Stimulated activated CD4-positive, alpha-beta T cell treated with anti-CD3 and anti-CD28 coated beads, Interleukin-4, amount 100 ng/mL, for 24 hours (primary cell): ENCODE results near the gene B4GAT1.
"Not testable (repeated sequence)": the region's sequence is repeated elsewhere in the genome, so short reads cannot be mapped to it uniquely, and the experiment has no call there.

Source experiments
- DNase-seq: peaks from one replicate; pipeline ENCODE4 v3.0.0-alpha.2; 2020

B4GAT1 gene

DNA sequence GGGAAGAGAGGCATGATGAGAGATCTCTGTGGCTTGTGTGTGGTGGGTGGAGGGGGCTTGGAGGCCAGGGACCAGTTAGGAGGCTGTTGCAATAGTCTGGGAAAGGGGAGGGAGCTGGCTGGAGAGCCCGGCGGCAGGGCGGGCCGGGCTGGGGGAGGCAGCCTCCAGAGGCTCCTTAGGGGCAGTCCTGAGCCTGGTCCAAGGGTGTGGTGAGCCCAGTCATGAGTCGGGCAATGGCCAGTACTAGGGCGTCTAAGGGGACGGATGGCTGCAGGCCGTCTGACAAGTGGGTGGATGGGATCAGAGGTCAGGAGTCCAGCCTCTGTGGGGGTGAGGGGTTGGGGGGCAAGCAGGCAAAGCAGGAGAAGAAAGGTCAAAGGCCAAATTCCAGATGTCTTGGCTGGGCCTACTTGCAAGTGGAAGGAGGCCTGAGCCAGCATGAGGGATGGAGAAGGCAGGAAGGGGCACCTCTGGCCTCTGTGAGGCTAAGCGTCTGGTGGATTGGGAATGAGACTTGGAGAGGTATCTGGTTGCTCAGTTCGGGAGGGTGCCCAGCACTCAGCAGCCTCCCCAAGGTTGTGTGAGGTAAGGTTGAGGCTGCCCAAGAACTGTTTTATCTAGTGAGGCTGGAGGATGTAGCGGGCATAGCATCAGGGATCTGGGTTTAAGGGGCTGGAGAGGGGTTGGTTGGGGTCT is 24.5 kb downstream of the B4GAT1 start:
- DNase-seq, result no peak

DNA sequence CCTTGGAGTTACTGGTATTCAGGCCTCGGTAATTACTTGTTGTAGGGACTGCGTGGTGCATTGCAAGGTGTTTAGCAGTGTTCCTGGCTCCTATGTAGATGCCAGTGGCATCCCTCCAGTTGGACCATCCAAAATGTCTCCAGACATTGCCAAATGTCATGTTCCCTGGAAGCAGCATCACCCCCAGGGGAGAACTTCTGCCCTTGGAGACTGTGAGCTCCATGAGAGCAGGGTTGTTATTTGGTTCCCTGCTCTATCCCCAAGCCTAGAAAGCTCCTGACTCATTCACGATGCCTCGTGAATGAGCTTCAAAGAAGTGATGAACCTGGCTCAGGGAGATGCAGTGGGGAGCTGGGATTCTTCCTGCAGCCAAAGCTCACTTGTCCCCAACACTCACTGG is 25.8 kb downstream of the B4GAT1 start:
- DNase-seq, result no peak

DNA sequence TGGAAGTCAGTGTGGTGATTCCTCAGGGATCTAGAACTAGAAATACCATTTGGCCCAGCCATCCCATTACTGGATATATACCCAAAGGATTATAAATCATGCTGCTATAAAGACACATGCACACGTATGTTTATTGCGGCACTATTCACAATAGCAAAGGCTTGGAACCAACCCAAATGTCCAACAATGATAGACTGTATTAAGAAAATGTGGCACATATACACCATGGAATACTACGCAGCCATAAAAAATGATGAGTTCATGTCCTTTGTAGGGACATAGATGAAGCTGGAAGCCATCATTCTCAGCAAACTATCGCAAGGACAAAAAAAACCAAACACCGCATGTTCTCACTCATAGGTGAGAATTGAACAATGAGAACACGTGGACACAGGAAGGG is 26.7 kb downstream of the B4GAT1 start:
- DNase-seq, result not testable (repeated sequence)

- DNase-seq, result not testable (repeated sequence)
These were observed 27.1 kb downstream of the B4GAT1 start for GRCh38 chr11:66320289-66320688.

- no peak for DNase-seq
These were observed 28.8 kb downstream of the B4GAT1 start for GRCh38 chr11:66318600-66318970.

DNA sequence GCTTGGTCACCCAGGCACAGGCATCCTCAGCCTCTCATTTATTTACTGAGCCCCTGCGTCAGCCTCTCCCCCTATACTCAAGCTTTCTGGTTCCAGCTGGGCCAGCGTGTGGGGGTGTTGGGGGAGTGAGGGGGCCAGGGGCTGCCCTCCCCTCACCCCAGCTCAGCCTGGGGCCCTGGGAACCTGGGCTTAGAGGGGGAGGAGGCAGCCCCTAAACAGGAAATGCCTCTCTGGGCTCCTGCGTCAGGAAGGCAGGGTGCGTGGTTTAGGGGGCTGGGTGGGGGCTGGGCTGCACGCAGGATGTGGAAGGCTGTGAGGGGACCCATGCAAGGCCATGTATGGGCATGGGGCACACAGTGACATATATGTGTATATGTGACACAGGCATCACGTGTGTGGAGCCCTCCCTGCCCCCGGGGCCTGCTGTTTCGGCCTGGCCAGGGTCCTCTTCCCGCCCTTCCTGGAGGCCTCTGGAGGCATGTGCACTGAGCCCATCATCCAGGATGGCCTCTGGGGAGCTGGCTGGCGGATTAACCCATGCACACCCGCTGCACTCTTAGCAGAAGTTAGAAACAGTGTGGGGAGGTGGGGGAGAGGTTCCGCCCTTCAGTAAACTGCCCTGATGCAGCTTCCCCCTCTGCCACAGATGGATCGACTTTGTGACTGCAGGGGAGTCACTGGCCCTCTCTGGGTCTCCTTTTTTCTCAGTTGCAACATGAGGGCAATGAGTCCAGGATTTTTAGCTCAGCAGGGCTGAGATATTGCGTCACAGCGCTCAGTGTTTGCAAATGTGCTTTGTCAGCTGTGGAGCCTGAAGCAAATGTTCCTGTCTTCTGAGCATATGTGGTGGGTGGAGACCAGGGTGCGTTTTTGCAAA is 29.5 kb downstream of the B4GAT1 start:
- no peak for DNase-seq

DNA sequence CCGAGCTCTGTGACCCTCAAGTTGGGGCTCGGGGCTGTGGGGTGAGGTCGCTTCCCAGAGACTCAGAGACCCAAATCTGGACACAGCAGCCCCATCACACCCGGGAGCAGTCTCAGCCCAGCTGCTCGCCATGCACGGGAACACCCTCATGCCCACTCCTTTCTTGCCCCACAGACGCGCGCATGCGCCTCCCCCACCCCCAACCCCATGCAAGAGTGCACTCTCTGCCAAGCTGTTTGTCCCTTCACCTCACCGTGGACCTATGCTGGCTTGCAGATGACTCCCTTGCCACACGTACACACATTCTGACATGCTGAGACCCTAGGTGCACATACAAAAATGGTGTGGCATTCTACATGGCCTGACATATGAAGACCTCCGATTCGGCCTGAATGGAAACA is 30.1 kb downstream of the B4GAT1 start:
- no peak for DNase-seq

- no peak for DNase-seq
These were observed 30.6 kb downstream of the B4GAT1 start, which contains the start of gene CD248 for GRCh38 chr11:66316849-66317251. TSS of gene CD248 (minus strand) at chr11:66317044. CDS start at chr11:66317027, 17 bp downstream.

DNA sequence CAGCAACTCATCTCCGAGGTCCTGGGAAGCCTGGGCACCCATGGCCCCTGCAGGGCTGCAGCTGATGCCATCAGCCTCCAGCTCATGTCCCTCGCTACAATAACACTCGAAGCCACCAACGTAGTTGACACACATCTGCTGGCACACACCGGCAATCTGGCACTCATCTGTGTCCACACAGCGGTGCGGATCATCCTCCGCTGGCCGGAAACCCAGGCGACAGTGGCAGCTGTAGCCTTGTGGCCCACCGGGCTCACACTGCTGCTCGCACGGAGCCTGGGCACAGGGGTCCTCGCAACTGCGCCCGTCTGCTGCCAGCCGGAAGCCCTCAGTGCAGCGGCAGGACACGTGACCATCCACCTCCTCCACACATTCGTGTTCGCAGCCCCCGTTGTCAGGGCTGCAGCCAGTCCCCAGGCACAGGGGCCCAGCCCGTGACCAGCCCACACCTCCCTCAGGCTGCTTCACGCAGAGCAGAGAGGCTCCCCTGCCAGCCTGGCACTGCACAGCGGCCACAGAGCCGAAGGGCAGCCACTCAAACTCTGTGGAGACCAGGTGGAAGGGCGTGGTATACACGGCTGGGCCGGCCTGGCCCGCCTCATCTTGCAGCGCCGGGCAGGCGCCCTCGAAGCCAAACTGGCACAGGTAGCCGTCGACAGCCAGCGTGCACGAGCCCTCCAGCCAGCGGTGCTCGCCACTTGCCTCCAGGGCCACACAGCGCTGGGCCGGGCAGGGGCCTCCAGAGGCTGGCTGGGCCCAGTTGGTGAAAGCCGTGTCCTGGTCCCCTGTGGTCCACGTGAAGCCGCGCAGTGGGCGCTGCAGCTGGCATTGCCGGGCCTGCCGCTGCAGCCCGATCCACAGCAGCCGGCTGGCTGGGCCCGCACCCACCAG is 31.3 kb downstream of the B4GAT1 start:
- no peak for DNase-seq

- no peak for DNase-seq
These were observed 31.9 kb downstream of the B4GAT1 start for GRCh38 chr11:66315498-66315885.

- no peak for DNase-seq
These were observed 32.6 kb downstream of the B4GAT1 start for GRCh38 chr11:66314561-66315497.

GRCh38 chr11:66314186-66314501 is 33.3 kb downstream of the B4GAT1 start:
- no peak for DNase-seq

DNA sequence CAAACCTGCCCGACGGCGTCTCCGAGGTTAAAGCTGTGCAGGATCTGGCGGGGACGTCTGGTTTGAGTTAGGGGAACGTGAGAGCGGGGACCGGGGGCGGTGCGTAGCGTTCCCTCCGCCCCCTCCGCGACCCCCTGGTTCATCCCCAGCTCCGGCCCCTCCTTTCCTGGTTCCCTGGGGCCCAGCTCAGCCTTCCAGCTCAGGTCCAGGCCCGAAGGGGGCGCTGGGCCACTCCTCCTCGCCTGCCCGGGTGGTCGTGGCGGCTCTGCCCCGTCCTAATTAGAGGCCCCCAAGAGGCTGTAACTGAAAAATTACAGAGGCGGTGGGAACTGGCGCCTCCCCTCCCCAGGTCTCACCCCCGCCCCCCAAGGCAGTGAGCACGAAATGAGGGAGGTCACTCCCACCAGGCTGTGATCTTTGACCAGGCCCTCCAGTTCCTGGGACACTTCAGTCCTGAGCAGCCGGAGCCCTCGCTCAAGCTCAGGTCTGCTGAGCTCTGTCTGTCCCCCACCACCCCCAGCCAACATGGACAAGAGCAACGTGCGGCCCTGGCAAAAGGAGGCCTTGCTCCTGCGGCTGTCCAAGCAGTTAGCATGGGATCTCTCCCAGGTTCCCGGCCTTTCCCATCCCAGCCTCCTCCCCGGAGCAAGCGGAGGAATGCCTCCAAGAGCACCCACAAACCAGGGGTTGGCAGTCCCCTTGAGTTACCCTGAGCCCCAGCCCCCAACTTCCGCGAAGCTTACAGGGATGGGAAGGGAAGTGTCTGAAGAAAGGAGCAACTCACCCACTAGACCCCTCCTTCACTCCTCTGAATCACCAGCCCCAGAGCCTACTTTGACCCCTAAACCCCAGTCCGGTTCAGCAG is 33.9 kb downstream of the B4GAT1 start:
- DNase-seq, result no peak

DNA sequence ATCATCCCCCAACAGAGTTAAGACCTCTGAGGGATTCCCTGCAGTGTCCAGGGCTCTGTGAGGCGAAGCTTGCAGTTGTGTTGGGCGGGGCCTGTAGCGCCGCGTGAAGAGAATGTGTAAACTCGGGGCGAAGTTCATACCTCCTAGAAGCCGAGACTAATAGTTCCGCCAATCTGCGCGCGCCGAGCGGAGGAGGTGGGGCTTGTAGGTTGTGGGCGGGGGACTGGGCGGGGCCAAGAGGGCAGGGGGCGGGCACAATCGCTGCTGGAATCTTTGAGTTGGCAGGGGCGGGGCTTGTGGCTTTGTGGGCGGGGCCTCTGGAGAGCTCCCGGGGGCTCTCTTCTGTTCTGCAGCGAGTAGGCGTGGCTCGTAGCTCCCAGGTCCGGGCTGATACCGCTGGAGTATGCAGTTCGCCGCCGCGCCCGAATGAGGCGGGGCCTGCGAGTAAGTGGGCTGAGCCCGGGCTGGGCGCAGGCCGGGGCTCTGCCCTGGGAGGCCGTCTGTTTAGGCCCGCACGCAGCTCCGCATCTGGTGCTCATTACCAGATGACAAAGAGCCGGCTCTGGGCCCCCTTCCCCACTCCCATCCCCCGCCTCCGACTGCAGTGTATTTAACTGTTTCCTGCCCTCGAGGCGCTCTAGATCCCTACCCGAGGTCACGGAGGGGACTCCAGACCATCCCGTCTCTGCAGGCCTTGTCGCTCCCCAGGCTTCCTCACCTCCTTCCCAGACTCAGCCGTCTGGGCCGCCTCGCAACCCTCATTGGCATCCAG is 34.7 kb downstream of the B4GAT1 start:
- peak; percentile 96 for DNase-seq

DNA sequence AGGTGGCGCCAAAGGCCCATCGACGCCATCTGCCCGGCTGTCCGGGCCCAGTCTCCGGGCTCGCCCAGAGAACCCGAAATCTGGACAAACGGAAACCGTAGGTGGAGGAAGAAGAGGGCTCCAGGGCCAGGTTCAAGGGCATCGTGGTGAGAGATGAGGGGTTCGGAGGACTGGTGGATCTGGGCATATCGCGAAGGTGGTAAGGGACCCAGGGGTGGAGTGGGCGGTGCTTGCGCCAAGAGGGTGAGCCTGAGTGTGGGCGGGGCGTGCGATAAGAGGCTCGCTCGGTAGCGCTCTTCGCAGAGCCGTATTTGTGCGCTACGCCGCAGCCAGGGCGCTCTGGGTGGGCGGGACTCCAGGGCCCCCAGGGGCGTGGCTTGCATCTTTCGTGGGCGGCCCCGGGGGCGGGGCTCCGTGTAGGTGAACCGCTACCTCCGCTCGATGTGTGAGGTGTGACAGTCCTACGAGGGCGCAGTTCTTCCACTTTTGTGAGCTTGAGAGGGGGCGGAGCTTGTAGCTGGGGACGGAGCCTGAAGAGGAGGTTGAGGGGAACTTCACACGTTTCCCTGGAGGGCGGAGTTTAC is 35.4 kb downstream of the B4GAT1 start:
- DNase-seq, result peak; percentile 87

DNA sequence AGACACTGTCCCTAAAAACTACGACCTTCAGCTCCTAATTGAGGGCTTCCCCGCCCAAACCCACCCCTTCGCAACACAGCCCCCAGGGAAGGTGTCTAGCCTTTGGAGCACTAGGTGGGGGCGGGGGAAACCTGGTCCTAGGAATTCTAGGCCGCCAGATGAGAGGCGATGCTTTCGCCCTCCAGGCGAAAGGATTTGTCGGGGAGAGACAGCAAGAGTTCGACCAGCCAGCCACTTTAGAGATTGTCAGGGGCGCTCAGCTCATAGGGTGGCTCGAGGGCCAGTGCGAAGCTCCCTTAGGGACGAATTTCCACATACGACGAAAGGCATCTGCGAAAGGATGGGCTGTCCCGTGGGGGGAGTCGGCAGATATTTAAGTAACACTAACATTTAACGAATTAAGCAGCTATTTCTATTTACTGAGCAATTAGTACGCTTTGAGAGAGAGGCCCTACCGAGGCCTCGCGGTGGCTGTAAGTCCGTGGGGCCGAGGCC is 35.9 kb downstream of the B4GAT1 start:
- DNase-seq, result no peak

- not testable (repeated sequence) for DNase-seq
These were observed 36.5 kb downstream of the B4GAT1 start for GRCh38 chr11:66310803-66311440.

DNA sequence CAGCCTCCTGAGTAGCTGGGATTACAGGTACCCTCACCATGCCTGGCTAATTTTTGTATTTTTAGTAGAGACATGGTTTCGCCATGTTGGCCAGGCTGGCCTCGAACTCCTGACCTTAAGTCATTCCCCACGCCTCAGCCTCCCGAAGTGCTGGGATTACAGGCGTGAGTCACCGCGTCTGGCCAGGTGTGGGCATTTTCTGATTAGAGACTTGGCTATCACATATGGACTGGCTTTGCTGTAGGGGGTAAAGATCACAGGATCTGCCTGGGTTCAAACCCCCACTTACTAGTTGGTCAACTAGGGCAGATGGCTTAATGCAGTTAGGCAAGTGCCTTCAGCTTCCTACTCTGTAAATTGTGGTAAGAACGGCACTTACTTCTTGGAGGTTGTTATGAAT is 37.1 kb downstream of the B4GAT1 start:
- no peak for DNase-seq

DNA sequence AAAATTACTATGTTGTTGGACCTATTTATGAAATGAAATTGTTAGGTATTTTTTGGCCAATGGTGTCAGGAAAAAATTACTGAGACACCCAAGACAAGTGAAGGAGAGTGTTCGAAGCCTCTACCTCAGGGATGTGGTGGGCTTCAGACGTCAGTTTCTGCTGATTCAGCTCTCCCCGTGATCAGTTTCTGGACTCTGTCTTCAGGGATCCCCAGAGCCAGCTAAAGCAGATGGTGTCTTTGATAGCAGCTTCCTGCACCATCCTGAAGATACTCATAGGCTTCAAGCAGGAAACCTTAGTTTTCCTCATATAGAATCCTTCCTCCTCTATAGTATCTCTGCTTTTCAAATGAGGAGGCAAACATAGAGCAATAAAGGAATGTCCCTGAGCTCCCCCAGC is 38.0 kb downstream of the B4GAT1 start:
- no peak for DNase-seq
